Measurements from ENCODE around the gene EI24.

Gene EI24

GRCh38 chr11:125591649-125592304 lies 22.5 kb downstream of the EI24 start:
- peak overlapping the region; percentile 59 to 78 for H3K4me3 ChIP-seq (replicated peaks in 1 of 2; ENCODE audit: low read depth in 2 of 2, low read length in 2 of 2)
- TF ChIP-seq CTCF (IDR thresholded peaks at IDR 0.05; ENCODE audit: low read depth, low read length), result no peak
- DNase-seq (ENCODE audit: low read depth in 2 of 2), result peak; percentile 46 to 51

GRCh38 chr11:125592305-125593113 lies 23.2 kb downstream of the EI24 start, which contains the start of gene STT3A:
STT3A (plus strand) TSS chr11:125592852; CDS start chr11:125595916, 3,064 bp downstream.
- DNase-seq (ENCODE audit: low read depth in 2 of 2), result peak; percentile 100
- TF ChIP-seq CTCF (IDR thresholded peaks at IDR 0.05; ENCODE audit: low read depth, low read length), result no peak
- peak within 1 kb of the TSS; percentile 96 to 99 for H3K4me3 ChIP-seq (replicated peaks in 1 of 2; ENCODE audit: low read depth in 2 of 2, low read length in 2 of 2)

GRCh38 chr11:125593114-125593820 lies 24.0 kb downstream of the EI24 start:
- H3K4me3 ChIP-seq (replicated peaks in 1 of 2; ENCODE audit: low read depth in 2 of 2, low read length in 2 of 2), result peak overlapping the region; percentile 96 to 99
- DNase-seq (ENCODE audit: low read depth in 2 of 2), result peak; percentile 43 to 50
- TF ChIP-seq CTCF (IDR thresholded peaks at IDR 0.05; ENCODE audit: low read depth, low read length), result no peak

- DNase-seq (ENCODE audit: low read depth in 2 of 2), result no peak
- H3K4me3 ChIP-seq (replicated peaks in 1 of 2; ENCODE audit: low read depth in 2 of 2, low read length in 2 of 2), result no peak overlapping the region
- TF ChIP-seq CTCF (IDR thresholded peaks at IDR 0.05; ENCODE audit: low read depth, low read length), result no peak
Observed at GRCh38 chr11:125594958-125595357, 25.7 kb downstream of the EI24 start.

DNA sequence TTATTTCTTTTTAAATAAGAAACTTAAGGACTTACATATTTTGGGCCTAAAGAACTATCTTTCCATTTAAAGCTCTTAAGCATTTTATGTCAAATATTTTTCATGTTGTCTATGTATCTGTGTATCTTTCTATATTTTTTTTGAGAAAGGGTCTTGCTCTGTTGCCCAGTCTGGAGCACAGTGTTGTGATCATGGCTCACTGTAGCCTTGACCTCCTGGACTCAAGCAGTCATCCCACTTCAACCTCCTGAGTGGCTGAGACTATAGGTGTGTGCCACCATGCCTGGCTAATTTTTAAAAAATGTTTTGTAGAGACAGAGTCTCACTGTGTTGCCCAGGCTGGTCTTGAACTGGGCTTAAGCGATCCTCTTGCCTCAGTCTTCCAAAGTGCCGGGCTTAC lies 31.4 kb downstream of the EI24 start:
- no peak for DNase-seq (ENCODE audit: low read depth in 2 of 2)
- TF ChIP-seq CTCF (IDR thresholded peaks at IDR 0.05; ENCODE audit: low read depth, low read length), result no peak
- H3K4me3 ChIP-seq (replicated peaks in 1 of 2; ENCODE audit: low read depth in 2 of 2, low read length in 2 of 2), result no peak overlapping the region

DNA sequence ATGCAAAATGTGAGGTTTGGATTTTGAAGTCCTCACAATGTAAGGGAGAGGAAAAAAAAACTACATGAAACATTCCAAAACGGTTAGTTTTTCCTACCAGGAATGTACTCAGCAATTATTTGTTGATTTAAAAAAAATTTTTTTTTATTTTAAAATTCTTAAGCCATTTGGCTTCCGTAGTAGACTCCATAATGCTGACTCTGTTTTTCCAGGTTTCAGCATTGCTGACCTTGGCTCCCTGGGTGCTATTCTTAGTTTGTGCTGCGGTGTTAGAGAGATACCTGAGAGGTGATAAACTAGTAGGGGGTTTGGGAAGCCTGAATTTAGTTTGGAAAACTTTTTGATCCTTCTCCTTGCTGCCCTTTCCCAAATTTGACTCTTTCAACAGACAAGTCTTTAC lies 33.9 kb downstream of the EI24 start:
- H3K4me3 ChIP-seq (replicated peaks in 1 of 2; ENCODE audit: low read depth in 2 of 2, low read length in 2 of 2), result no peak overlapping the region
- peak in 1 of 2 donors; percentile 33 for DNase-seq (ENCODE audit: low read depth in 2 of 2)
- TF ChIP-seq CTCF (IDR thresholded peaks at IDR 0.05; ENCODE audit: low read depth, low read length), result no peak

All from cardiac fibroblast (primary cell).